Fibroblast of mammary gland (primary cell): Measurements from ENCODE around the gene ZNF543.
A peak's percentile ranks its signal among the peaks of the same experiment; 100 is the strongest.

ENCODE experiments used
- DNase-seq: peaks from one replicate; pipeline ENCODE4 v3.0.0-alpha.2; 2010; ENCODE audit warnings: low read depth
- H3K4me3 ChIP-seq: 2 replicates; pipeline ENCODE4 v1.5.1; 2011; ENCODE audit warnings: low read depth, mild to moderate bottlenecking, low read length, moderate library complexity; ENCODE audit not compliant: control insufficient read depth
- TF ChIP-seq, protein P1 (sequence below): conservative IDR thresholded peaks from 2 replicates; pipeline ENCODE4 v1.5.1; 2011; ENCODE audit warnings: low read depth, low read length, inconsistent platforms; ENCODE audit not compliant: control insufficient read depth, insufficient read depth

Gene ZNF543

DNA sequence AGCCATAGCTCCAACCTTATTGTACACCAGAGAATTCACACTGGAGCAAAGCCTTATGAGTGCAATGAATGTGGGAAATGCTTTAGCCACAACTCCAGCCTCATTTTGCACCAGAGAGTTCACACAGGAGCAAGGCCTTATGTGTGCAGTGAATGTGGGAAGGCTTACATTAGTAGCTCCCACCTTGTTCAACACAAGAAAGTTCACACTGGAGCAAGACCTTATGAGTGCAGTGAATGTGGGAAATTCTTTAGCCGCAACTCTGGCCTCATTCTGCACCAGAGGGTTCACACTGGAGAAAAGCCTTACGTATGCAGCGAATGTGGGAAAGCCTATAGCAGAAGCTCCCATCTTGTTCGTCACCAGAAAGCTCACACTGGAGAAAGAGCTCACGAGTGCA, 37.1 kb downstream of the ZNF543 start:
- no peak overlapping the region for H3K4me3 ChIP-seq
- no peak for DNase-seq
- TF ChIP-seq, protein P1, sequence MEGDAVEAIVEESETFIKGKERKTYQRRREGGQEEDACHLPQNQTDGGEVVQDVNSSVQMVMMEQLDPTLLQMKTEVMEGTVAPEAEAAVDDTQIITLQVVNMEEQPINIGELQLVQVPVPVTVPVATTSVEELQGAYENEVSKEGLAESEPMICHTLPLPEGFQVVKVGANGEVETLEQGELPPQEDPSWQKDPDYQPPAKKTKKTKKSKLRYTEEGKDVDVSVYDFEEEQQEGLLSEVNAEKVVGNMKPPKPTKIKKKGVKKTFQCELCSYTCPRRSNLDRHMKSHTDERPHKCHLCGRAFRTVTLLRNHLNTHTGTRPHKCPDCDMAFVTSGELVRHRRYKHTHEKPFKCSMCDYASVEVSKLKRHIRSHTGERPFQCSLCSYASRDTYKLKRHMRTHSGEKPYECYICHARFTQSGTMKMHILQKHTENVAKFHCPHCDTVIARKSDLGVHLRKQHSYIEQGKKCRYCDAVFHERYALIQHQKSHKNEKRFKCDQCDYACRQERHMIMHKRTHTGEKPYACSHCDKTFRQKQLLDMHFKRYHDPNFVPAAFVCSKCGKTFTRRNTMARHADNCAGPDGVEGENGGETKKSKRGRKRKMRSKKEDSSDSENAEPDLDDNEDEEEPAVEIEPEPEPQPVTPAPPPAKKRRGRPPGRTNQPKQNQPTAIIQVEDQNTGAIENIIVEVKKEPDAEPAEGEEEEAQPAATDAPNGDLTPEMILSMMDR, result no peak

DNA sequence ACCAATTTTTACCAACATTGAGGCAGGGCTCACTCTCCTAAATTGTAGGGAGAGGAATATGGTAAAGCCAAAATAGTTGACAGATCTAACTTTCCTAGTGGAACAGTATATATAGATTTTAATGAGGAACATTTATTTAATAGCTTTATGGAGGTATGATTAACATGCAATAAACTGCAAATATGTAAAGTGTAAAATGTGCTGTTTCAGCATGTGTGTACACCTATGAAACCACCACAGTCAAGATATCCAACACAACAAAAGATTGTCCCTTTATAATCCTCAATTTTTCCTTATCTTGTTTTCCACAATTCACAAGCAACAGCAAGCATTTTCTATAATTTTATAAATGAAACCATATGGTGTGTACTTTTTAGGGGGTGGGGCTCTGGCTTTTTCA, 39.0 kb downstream of the ZNF543 start:
- no peak overlapping the region for H3K4me3 ChIP-seq
- TF ChIP-seq, protein P1, result no peak
- no peak for DNase-seq

DNA sequence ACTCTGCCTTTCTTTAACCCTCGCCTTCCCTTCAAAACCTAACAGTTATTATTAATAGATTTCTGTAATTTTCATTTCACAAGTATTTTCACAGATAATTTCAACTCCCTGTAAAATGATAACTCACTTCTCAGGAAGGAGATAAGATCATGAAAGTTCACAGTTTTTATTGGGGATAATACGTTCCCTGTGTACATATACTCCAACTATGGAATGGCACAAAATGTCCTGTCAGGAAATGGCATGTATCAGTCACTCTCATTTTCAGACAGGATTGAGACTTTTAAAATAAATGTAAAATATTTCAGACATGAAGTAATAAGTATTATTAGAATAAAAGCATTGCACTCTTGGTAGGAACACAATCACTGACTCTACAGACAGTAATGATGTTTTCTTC, 42.1 kb downstream of the ZNF543 start:
- H3K4me3 ChIP-seq, result peak overlapping the region; percentile 74
- TF ChIP-seq, protein P1, result no peak
- DNase-seq, result no peak

DNA sequence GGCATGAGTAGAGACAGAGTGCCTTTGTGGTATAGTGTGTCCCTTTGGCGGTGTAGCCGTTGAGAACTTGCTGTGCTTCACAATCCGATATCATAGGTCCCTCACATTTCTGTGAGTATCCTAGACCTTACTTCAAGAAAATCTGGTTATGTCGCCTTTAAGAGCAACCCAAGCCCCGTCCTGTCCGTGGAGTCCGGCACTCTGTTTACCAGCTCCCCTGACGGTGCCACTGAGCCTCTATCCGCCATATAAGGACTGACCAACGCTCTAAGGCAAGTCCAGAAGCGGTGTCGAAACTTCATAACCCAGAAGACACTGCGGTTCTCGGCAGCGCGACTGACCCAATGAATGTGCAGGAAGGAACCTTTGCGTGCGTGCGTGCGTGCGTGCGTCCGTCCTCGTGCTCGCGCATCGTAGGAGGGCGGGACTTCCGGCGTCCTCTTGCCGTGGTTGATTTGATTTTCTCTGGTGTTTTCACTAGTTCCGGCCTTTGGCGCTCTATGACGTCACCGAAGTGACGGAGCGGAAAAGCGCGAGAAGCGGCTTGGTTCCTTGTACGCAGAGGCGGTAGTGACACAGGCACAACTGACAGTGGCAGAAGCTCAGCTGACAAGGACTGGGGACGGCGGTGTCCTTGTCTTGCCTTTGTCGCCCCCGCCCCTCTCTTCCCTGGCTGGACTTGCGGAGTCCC, 42.9 kb downstream of the ZNF543 start, which contains the start of the genes TRAPPC2B and ZNF547:
Gene TRAPPC2B (plus strand): TSS at position 555 of the 691 bp plus-strand sequence. CDS start 1,283 bp downstream, outside the sequence.
Gene ZNF547 (plus strand): TSS at position 555 of the 691 bp plus-strand sequence. CDS start 5,005 bp downstream, outside the sequence.
- TF ChIP-seq, protein P1, result no peak
- peak within 1 kb of the TSS; percentile 80 for H3K4me3 ChIP-seq
- peak; percentile 99 for DNase-seq

DNA sequence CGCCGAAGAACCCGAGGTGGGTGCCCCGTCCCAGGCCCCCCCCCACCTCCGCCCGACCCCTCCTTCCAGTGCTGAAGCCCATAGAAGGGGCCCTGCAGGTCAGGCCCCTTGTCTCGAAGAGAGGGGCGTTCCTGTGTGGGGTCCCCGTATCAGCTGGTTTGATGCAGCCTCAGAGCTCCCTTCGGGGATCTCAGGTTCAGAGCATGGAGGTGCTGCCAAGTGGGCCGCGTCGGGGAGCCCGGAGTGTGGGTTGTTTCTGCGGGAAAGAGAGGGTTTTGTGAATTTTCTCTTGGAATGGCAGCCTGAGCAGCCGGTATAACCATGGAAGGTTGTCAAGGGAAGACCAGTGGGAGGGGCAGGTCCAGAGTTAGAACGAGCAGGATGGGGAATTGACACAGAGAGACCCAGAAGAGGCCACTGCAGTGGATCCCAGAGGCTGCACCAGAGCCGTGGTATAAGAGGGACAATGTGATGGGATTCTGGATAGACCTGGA, 43.5 kb downstream of the ZNF543 start:
- DNase-seq, result peak; percentile 6
- H3K4me3 ChIP-seq, result peak overlapping the region; percentile 80
- TF ChIP-seq, protein P1, result no peak

DNA sequence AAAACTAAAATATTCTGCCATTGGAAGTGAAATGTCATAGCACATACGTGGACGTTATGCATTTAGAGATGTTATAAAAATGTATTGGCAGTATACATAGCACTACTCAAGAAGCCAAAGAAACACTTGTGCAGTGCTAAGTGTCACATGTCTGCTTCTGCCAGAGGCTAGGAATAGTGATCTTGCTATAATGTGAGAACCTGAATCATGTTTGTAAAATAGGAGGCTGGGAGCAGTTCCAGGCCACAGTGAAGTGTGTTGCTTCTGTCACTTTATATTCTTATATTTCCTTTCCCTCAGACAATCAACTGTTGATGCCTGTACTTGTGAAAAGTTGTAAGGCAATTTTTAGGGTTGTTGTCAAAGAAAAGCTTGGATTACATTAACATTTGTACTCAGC, 46.5 kb downstream of the ZNF543 start:
- DNase-seq, result no peak
- TF ChIP-seq, protein P1, result no peak
- H3K4me3 ChIP-seq, result no peak overlapping the region
